ENCODE measurements around the gene ALOX15. TPM values are rescaled to one million over a fixed set of nuclear protein-coding genes. Genes with fewer than 3 reads are reported as not detected.
"Not testable (repeated sequence)": the region's sequence is repeated elsewhere in the genome, so short reads cannot be mapped to it uniquely, and the experiment has no call there.

ALOX15 gene
- total and polyA plus RNA-seq, 9 donors: 0.07 to 4.1 (median 0.38) TPM; not detected in 3

GRCh38 chr17:4593021-4593421, 48.5 kb downstream of the ALOX15 start:
- Histone ChIP-seq H3K27me3 (no peaks in the 10 kb centered on the region), H3K36me3 (no peaks in the 10 kb centered on the region), H3K4me1 (ENCODE audit: insufficient read depth) (peaks cover 4% of the 10 kb centered on the region), H3K9me3 (no peaks in the 10 kb centered on the region), H3K27ac (no peak overlapping the region), H3K4me3 (no peak overlapping the region)
- DNase-seq: peak in 1 of 5 donors; percentile 47
- intact Hi-C loops (cut with DNase I): no loop called here
- no peak for TF ChIP-seq EP300 (IDR thresholded peaks at IDR 0.05)
- no peak for TF ChIP-seq CTCF (IDR thresholded peaks at IDR 0.05)
- TF ChIP-seq POLR2A (IDR thresholded peaks at IDR 0.05): no peak
- 62 to 73% (median 66%) methylated on average over 12 to 14 of the region's 14 CpGs for WGBS, 3 donors

GRCh38 chr17:4592240-4593005, 49.1 kb downstream of the ALOX15 start:
- intact Hi-C loops (cut with DNase I): no loop called here
- TF ChIP-seq CTCF (IDR thresholded peaks at IDR 0.05) (no peak), EP300 (IDR thresholded peaks at IDR 0.05) (no peak), POLR2A (IDR thresholded peaks at IDR 0.05) (no peak)
- WGBS, 3 donors: 81 to 88% (median 84%) methylated on average over 11 of the region's 11 CpGs
- DNase-seq: no peak
- Histone ChIP-seq H3K9me3 (no peaks in the 10 kb centered on the region), H3K4me1 (ENCODE audit: insufficient read depth) (peaks cover 3% of the 10 kb centered on the region), H3K36me3 (no peaks in the 10 kb centered on the region), H3K27ac (no peak overlapping the region), H3K27me3 (no peaks in the 10 kb centered on the region), H3K4me3 (no peak overlapping the region)

GRCh38 chr17:4591529-4591928, 49.9 kb downstream of the ALOX15 start:
- Histone ChIP-seq H3K36me3 (no peaks in the 10 kb centered on the region), H3K9me3 (no peaks in the 10 kb centered on the region), H3K4me3 (no peak overlapping the region), H3K27ac (no peak overlapping the region), H3K27me3 (no peaks in the 10 kb centered on the region), H3K4me1 (ENCODE audit: insufficient read depth) (peaks cover 3% of the 10 kb centered on the region)
- no peak for TF ChIP-seq POLR2A (IDR thresholded peaks at IDR 0.05)
- TF ChIP-seq EP300 (IDR thresholded peaks at IDR 0.05): no peak
- TF ChIP-seq CTCF (IDR thresholded peaks at IDR 0.05): no peak
- WGBS, 3 donors: 59 to 82% (median 61%) methylated on average over 10 to 12 of the region's 12 CpGs
- peak in 2 of 5 donors; percentile 38 to 55 for DNase-seq
- intact Hi-C loops (cut with DNase I): no loop called here

GRCh38 chr17:4590981-4591453, 50.5 kb downstream of the ALOX15 start:
- no peaks in the 10 kb centered on the region for H3K36me3 ChIP-seq
- H3K27me3 ChIP-seq: no peaks in the 10 kb centered on the region
- TF ChIP-seq POLR2A (IDR thresholded peaks at IDR 0.05): no peak
- no peak for TF ChIP-seq CTCF (IDR thresholded peaks at IDR 0.05)
- no peak for TF ChIP-seq EP300 (IDR thresholded peaks at IDR 0.05)
- peaks cover 3% of the 10 kb centered on the region for H3K4me1 ChIP-seq (ENCODE audit: insufficient read depth)
- no peaks in the 10 kb centered on the region for H3K9me3 ChIP-seq
- no peak overlapping the region for H3K4me3 ChIP-seq
- intact Hi-C loops (cut with DNase I): no loop called here
- no peak overlapping the region for H3K27ac ChIP-seq
- 70 to 93% (median 77%) methylated on average over 4 to 10 of the region's 10 CpGs for WGBS, 3 donors
- DNase-seq: no peak

GRCh38 chr17:4590042-4590441, 51.4 kb downstream of the ALOX15 start:
- H3K36me3 ChIP-seq; H3K9me3 ChIP-seq; DNase-seq; H3K4me1 ChIP-seq (ENCODE audit: insufficient read depth); H3K27ac ChIP-seq; H3K4me3 ChIP-seq; H3K27me3 ChIP-seq; intact Hi-C loops (cut with DNase I): not testable (repeated sequence)
- WGBS, 3 donors: 71 to 79% (median 77%) methylated on average over 11 of the region's 11 CpGs

All from ovary (tissue), 9 donors.